OCI-LY3 (cell line): ENCODE data around the gene C19orf25.

Source experiments
- H2AFZ ChIP-seq: fragments of 200-600, 300-600 bp; shearing (Covaris generic); 2 replicates; pipeline ENCODE4 v1.6.0; 2014; ENCODE audit warnings: antibody characterized with exemption, low read depth, low read length
- H3K27ac ChIP-seq: fragments of 200-600, 300-600 bp; sonication (generic); 2 replicates; pipeline ENCODE4 v1.5.1; 2014; ENCODE audit warnings: mild to moderate bottlenecking, low read length, moderate library complexity, mixed read lengths
- H3K27me3 ChIP-seq: fragments of 200-600, 300-600 bp; sonication (generic); 2 replicates; pipeline ENCODE4 v1.6.1; 2014; ENCODE audit warnings: low read depth, low read length, mixed read lengths
- H3K36me3 ChIP-seq: fragments of 200-600, 300-600 bp; sonication (generic); replicated peaks from 2 replicates; pipeline ENCODE3; 2014; ENCODE audit warnings: low read depth, low read length, mixed read lengths
- H3K4me1 ChIP-seq: fragments of 300-600, 200-600 bp; sonication (generic); 2 replicates; pipeline ENCODE4 v1.6.1; 2014; ENCODE audit warnings: low read length, mixed read lengths
- H3K4me2 ChIP-seq: fragments of 200-600, 300-600 bp; sonication (generic); 2 replicates; pipeline ENCODE4 v1.6.1; 2014; ENCODE audit warnings: low read length, mixed read lengths
- H3K4me3 ChIP-seq: fragments of 300-600, 200-600 bp; sonication (generic); 2 replicates; pipeline ENCODE4 v1.5.1; 2014; ENCODE audit warnings: antibody characterized with exemption, mild to moderate bottlenecking, low read length, moderate library complexity
- H3K79me2 ChIP-seq: fragments of 300-600, 200-600 bp; shearing (Covaris generic); 2 replicates; pipeline ENCODE4 v1.6.1; 2014; ENCODE audit warnings: mild to moderate bottlenecking, low read length, mixed read lengths
- H3K9ac ChIP-seq: fragments of 300-600, 200-600 bp; shearing (Covaris generic); 2 replicates; pipeline ENCODE4 v1.6.0; 2014; ENCODE audit warnings: mild to moderate bottlenecking, low read length, moderate library complexity
- H3K9me3 ChIP-seq: fragments of 200-600, 300-600 bp; shearing (Covaris generic); 2 replicates; pipeline ENCODE4 v1.6.1; 2014; ENCODE audit warnings: low read length, mixed read lengths; ENCODE audit not compliant: insufficient read depth
- H4K20me1 ChIP-seq: fragments of 200-600, 300-600 bp; sonication (generic); 2 replicates; pipeline ENCODE4 v1.6.1; 2016; ENCODE audit warnings: low read length, mixed read lengths; ENCODE audit not compliant: insufficient read depth
- CTCF ChIP-seq: fragments of 200-600, 300-600 bp; sonication (generic); IDR thresholded peaks from 2 replicates; pipeline ENCODE4 v1.5.1; 2014; ENCODE audit warnings: antibody characterized with exemption, low read length, low read depth
- EZH2phosphoT487 ChIP-seq: fragments of 200-600 bp; shearing (Covaris generic); IDR thresholded peaks from 2 replicates; pipeline ENCODE4 v1.6.1; 2018; ENCODE audit warnings: antibody characterized with exemption, mixed run types, low read depth

Gene C19orf25

GRCh38 chr19:1427221-1427920 lies 51.6 kb downstream of the C19orf25 start:
- no peaks in the 10 kb centered on the region for H3K9me3 ChIP-seq
- no peaks in the 10 kb centered on the region for H3K4me1 ChIP-seq
- H3K36me3 ChIP-seq = peaks cover 85% of the 10 kb centered on the region
- peaks cover 86% of the 10 kb centered on the region for H3K79me2 ChIP-seq
- H3K27me3 ChIP-seq = no peaks in the 10 kb centered on the region
- TF ChIP-seq CTCF (no peak), EZH2phosphoT487 (no peak)
- no peak overlapping the region for H3K27ac ChIP-seq
- no peak overlapping the region for H2AFZ ChIP-seq
- H3K4me3 ChIP-seq = no peak overlapping the region
- H3K9ac ChIP-seq = no peak overlapping the region
- H4K20me1 ChIP-seq = peaks cover 61% of the 10 kb centered on the region
- no peak overlapping the region for H3K4me2 ChIP-seq

- H3K27me3 ChIP-seq = no peaks in the 10 kb centered on the region
- H4K20me1 ChIP-seq = peaks cover 63% of the 10 kb centered on the region
- no peak overlapping the region for H3K27ac ChIP-seq
- H3K4me3 ChIP-seq = no peak overlapping the region
- H3K4me2 ChIP-seq = no peak overlapping the region
- no peak overlapping the region for H3K9ac ChIP-seq
- H3K4me1 ChIP-seq = no peaks in the 10 kb centered on the region
- no peaks in the 10 kb centered on the region for H3K9me3 ChIP-seq
- peaks cover 86% of the 10 kb centered on the region for H3K79me2 ChIP-seq
- H2AFZ ChIP-seq = no peak overlapping the region
- TF ChIP-seq CTCF = no peak
- no peak for TF ChIP-seq EZH2phosphoT487
- peaks cover 85% of the 10 kb centered on the region for H3K36me3 ChIP-seq
Measured at GRCh38 chr19:1426736-1427135, 52.3 kb downstream of the C19orf25 start.

- Histone ChIP-seq H3K27me3 (no peaks in the 10 kb centered on the region), H3K9me3 (no peaks in the 10 kb centered on the region), H3K4me3 (no peak overlapping the region), H4K20me1 (peaks cover 71% of the 10 kb centered on the region), H3K27ac (no peak overlapping the region), H3K4me1 (no peaks in the 10 kb centered on the region), H3K36me3 (peaks cover 90% of the 10 kb centered on the region), H3K9ac (no peak overlapping the region), H3K4me2 (no peak overlapping the region), H3K79me2 (peaks cover 93% of the 10 kb centered on the region), H2AFZ (no peak overlapping the region)
- no peak for TF ChIP-seq EZH2phosphoT487
- no peak for TF ChIP-seq CTCF
Measured at GRCh38 chr19:1425902-1426301, 53.1 kb downstream of the C19orf25 start.

GRCh38 chr19:1425102-1425837 lies 53.7 kb downstream of the C19orf25 start:
- no peak overlapping the region for H2AFZ ChIP-seq
- no peak overlapping the region for H3K9ac ChIP-seq
- H3K36me3 ChIP-seq = peaks cover 94% of the 10 kb centered on the region
- H3K4me1 ChIP-seq = no peaks in the 10 kb centered on the region
- no peak overlapping the region for H3K4me2 ChIP-seq
- peaks cover 78% of the 10 kb centered on the region for H4K20me1 ChIP-seq
- no peaks in the 10 kb centered on the region for H3K27me3 ChIP-seq
- no peak overlapping the region for H3K4me3 ChIP-seq
- H3K79me2 ChIP-seq = peaks cover 97% of the 10 kb centered on the region
- TF ChIP-seq EZH2phosphoT487 = no peak
- no peaks in the 10 kb centered on the region for H3K9me3 ChIP-seq
- no peak overlapping the region for H3K27ac ChIP-seq
